HG03139 (cell line): Measurements from ENCODE around the gene PIEZO1.
"Not testable (repeated sequence)": the region's sequence is repeated elsewhere in the genome, so short reads cannot be mapped to it uniquely, and the experiment has no call there.

ENCODE experiments used
- ATAC-seq: cut with Tn5 transposase; IDR thresholded peaks from one replicate; pipeline ENCODE4 v1.9.1; 2021; ENCODE audit not compliant: unreplicated experiment

The PIEZO1 gene

DNA sequence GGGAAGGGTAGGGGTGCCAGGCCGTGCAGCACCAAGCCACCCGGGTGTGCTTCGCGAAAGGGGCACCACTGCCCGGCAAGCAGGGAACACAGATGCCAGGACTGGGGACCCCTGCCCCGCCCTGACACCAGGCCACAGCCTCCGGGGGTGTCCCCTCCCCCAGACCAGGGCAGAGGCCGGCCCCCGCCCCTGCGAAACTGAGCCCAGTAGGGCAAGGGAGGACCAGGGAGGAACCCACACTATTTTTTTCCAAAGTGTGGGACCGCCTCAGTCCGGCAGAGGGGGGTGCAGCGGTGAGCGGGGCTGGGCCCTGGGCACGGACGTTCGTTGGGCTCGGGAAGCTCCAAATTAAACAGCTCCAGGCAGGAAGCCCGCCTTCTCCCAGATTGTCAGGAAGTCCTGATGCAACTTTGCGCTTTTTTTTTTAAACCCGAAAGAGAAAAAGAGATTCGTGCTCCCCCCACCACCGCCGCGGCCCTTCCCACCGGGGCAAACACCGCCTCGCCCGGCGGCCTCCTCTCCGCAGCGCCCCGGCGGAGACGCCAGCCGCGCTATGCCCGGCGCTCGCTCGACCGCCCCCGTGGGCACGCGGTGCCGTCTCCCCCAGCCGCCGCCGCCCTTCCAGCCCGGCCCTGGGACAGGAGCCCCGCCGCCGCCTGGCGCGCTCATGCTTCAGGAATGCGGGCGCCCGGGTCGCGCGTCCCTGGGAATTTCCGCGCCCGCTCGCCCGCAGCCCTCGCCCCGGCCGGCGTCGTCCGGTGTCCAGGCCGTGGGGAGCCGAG, 755 bp downstream of the PIEZO1 start:
- no peak for ATAC-seq

DNA sequence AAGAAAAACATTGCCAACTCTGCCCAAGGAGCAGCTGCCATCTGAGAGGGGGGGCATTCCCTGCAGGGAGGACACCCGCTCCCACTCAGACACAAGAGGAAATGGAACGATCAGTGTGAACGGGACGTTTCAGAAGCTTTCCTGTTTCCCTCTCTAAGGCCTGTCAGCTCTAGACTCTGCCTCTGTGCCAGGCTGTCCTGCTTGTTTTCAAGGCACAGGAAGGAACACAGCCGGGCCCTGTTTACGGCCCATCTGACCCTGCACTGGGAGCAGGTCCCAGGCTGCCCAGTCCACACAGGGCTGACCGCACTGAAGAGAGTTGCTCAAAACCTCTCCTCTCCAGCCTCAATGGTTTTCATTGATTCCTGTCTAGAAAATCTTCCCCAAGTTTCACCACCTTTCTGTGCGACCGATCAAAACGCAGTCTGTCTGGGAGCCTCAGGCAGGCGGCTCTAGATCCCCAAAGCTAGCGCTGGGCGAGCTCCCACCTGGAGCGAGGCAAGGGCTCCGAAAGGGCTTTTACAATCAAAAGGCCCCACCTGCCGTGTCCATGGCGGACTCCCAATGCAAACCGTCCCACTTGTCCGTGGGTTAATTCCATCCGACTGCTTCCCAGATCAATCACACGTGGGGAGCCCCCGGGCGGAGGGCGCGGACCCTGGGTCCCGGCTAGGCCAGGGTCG, 1.5 kb downstream of the PIEZO1 start:
- no peak for ATAC-seq

- ATAC-seq: no peak
Measured at GRCh38 chr16:88782454-88783390, 2.3 kb downstream of the PIEZO1 start.

DNA sequence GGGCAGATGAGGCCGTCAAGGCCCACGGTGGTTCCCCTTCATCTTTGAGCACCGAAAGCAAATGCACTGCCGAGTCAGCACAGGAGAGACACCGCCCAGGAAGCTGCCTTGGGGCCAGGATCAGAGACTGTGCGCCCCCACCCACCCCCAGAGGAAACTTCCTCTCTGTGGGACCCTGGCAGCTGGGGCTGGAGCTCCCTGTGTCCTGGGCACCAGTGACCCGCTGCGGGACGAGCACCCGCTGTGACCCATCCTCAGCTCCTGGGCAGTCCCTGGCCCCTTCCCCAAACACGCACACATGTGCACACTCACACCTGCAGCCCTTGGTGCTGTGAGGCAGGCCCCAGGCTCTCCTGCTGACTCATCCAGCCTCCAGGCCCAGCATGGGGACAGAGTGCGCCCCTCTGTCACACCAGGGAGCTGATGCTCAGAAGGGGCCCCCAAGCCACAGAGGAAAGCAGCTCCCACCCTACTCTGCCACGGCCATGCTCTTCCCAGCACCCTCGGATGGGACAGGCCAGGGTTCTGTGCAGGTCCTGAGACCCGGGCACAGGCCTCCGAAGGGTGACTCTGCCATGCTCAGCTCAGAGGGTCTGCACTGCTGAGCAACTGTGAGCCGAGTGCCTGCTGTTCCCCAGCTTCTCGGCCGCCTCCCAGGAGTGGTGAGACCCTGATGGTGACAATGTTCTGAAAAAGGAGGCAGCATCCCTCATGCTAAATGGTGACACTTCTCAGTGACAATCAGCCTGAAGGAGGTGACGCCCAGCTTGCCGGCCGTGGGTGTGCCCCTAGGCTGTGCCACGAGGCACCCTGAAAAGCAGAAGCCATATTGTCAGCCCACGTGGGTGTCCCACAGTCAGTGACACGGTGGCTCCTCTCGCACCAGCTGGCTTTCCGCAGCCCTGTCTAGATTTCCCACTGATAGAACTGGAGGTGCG, 3.6 kb downstream of the PIEZO1 start:
- no peak for ATAC-seq

DNA sequence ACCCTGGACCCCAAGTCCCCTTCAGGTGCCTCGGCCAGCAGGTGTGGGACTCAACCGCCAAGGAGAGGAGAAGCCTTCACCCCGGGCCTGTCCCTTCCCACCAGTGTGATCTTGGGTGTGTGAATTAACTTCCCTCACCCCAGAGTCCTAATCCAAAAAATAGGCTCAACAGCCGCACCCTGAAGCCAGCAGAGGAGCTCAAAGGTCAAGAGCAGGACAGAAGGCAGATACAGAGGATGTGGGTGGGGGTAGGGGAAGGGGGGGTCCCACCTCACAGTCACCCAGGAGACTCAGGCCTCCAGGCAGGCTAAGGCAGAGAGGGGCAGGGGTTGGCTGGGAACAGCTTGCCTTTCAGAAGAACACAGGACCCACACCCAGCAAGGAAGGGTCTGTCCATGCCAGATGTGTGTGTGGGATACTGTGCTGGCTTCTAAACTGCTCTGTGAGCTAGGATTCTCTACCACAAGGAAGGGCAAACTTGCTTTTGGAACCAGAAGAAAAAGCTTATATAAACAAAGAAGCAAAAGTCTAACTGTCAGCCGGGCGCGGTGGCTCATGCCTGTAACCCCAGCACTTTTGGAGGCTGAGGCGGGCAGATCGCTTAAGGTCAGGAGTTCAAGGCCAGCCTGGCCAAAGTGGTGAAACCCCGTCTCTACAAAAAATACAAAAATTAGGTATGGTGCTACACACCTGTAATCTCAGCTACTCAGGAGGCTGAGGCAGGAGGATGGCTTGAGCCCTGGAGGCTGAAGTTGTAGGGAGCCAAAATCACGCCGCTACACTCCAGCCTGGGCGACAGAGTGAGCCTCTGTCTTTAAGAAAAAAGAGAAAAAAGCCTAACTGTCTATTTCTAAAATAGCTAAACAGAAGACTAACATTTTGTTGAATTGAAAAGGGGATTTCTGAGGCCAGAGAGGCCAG, 4.6 kb downstream of the PIEZO1 start:
- ATAC-seq: no peak

DNA sequence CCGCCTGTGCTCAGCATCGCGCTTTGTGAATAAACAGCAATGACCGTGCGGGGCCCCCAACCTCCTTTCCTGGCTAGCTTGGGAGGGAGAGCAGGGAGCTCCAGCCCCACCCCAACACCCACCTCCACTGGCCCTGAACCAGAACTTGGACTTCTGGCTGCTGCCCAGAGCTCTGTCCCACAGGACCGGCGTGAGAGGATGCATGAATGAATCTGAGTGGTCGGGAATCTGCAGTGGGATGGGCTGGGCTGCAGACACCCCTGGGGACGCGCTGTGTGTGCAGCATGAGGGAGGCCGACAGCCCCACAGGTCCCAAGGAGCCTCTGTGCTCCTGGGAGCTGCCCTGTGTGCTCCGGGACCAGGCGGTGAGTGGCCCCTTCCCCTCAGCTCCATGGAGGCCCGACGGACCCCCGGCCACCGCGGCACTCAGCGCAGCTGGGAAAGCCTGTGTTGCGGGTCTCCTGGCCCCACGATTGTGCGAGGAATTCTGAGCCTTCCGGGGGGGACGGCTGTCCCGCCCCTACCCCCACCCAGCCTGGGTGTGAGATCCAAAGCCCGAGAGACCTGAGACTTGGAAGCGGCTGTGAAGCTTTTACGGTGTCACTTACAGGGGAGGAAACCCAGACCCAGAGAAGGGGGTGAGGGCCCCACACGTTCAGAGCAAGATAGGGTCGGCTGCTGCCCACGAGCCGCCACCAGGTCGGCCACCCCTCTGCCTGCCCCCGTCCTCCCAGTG, 5.4 kb downstream of the PIEZO1 start:
- ATAC-seq: no peak

DNA sequence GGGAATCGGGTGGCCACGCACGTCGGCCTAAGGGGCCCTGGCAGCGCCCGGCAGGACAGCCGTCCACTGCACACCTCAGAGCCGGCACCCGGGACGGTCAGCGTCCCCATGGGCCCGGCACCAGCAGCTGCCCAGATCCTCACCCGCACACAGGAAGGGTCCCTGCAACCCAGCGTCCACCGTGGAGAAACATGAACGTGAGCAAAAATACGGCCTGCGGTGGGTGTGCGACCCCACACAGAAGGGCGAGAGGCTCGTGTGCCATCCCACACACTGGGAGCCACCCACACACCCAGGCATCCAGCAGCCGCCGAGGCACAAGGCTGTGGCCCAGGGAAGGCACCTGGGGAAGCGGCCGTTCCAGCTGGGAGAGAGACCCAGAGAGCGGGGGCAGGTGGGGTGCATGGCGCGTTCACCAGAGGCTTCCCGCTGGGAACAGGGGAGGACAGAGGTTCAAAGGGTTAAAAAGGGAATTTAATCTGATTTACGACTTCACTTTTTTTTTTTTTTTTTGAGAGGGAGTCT, 6.4 kb downstream of the PIEZO1 start:
- ATAC-seq: no peak

DNA sequence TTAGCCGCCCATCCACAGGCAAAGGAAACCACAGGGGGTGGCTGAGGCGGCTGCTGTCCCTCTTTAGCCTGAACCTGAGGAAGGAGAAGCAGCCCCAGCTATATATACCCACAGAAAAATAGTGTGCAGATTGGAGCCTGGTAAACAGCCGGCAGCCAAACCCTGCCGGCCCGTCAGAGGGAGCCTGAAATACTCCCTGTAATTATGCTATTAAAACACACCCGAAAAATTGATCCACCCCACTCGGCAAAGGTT, 6.8 kb downstream of the PIEZO1 start:
- no peak for ATAC-seq

DNA sequence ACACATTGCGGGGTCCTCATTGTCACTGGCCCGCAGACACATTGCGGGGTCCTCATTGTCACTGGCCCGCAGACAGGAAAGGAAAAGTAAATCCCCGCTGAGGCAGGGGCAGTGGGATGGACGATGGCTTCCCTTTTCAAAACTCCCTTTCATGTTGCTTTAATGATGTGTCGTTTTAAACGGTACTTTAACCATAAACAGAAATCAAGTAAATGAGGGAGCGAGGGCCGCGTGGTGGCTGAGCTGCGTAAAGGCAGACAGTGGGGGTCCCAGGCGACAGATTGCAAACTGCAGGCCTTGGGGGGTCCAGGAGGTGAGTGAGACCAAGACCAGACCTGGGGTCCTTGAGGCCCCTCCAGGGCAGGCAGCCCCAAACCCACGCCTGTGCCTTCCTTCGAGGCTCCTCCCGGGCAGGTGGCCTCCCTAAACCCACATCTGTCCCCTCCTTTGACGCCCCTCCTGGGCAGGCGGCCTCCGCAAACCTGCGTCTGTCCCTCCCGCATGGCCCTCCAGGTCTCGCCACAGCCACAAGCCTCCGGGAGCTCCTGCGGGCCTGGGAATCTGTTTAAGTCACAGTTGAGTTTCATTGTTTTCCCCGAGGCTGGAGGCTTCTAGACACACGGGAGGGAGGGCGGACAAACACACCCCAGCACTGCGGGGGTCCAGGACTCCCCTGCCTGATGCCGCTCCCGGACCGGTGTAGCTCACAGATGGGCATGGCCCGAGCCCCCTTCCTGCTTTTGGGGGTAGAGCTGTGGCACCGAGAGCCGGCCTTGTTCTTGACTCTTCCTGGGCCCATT, 7.3 kb downstream of the PIEZO1 start:
- ATAC-seq: no peak

DNA sequence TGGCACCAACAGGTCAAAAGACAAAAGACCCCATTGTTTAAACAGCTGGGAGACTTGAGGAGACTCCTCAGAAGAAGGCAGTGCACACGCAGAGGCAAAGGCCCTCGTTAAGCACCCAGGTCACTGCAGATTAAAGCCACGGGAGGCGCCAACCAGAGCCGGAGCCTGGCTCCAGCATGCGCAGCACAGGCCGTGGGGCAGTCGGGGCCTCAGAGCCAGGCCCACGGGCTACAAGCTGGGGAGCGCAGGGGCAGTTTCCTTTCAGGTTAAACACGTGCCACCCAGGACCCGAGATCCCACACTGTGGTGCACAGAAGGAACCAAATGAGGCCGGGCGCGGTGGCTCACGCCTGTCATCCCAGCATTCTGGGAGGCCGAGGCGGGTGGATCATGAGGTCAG, 9.2 kb downstream of the PIEZO1 start:
- no peak for ATAC-seq

DNA sequence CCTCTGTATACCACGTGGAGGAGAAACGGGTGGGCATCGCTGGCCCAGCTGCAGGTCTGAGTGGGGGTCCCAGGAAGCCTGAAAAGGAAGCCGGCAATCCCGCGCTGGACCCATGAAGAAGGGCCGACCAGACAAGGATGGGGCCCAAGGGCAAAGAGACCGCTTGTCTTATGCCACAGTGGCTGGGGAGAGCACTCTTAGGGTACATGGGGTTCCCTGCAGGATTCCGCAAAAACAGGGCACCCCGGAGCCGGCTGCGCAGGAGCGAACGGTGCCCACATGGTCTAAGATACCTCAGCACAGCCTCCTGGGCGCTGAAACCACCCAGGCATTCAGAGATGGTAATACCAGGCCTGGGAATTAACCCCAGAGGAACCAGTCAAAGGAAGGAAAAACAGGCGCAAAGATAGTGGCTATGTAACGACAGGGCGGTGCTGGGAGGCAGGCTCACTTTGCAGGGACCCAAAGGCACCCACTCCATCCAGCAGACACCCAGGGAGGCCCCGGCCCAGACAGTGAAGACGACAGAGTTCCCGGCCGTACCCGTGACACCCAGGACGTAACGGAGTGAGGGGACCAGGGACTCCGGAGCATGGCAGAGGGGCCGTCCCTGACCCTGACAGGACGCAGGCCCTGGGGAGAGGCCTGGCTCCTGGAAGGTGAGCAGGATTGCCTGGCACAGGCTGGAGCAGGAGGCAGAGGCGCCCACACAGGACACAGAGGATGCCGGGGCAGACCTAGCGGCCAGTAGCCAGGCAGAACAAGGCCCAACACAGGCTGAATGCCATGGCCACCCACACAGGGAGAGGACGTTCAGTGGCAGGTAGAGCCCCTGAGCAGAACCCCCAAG, 10.3 kb downstream of the PIEZO1 start:
- ATAC-seq: no peak

- no peak for ATAC-seq
Measured at GRCh38 chr16:88773812-88774291, 11.2 kb downstream of the PIEZO1 start.

- ATAC-seq: no peak
Measured at GRCh38 chr16:88772871-88773811, 11.9 kb downstream of the PIEZO1 start.

DNA sequence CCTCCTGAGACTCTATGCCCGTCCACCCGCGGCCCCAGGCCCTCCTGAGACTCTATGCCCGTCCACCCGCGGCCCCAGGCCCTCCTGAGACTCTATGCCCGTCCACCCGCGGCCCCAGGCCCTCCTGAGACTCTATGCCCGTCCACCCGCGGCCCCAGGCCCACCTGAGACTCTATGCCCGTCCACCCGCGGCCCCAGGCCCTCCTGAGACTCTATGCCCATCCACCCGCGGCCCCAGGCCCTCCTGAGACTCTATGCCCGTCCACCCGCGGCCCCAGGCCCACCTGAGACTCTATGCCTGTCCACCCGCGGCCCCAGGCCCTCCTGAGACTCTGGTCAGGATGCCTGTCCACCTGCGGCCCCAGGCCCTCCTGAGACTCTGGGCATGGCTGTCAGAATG, 13.2 kb downstream of the PIEZO1 start:
- ATAC-seq: not testable (repeated sequence)

GRCh38 chr16:88771294-88771772, 13.7 kb downstream of the PIEZO1 start:
- ATAC-seq: no peak
